ENCODE measurements around the gene SPDYE4.

DNA sequence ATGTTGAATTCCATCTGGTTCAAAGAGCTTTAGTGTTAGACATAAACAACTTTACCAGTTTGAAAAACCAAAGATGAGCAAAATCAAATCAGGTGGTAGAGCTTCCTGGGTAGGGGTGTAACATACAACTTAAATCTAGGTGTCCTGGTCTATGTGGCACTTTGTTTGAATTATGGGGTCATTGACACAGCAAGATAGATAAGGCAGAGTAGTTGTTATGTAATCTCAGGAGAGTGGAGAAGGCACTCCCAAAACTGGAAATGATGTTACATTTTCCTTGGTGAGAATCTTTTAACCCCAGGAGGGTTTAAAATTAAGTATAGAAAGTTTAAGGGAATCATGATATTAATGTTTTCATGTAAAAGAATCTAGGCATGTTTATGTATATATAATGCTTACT, 45.6 kb downstream of the SPDYE4 start:
- TF ChIP-seq, protein P1, sequence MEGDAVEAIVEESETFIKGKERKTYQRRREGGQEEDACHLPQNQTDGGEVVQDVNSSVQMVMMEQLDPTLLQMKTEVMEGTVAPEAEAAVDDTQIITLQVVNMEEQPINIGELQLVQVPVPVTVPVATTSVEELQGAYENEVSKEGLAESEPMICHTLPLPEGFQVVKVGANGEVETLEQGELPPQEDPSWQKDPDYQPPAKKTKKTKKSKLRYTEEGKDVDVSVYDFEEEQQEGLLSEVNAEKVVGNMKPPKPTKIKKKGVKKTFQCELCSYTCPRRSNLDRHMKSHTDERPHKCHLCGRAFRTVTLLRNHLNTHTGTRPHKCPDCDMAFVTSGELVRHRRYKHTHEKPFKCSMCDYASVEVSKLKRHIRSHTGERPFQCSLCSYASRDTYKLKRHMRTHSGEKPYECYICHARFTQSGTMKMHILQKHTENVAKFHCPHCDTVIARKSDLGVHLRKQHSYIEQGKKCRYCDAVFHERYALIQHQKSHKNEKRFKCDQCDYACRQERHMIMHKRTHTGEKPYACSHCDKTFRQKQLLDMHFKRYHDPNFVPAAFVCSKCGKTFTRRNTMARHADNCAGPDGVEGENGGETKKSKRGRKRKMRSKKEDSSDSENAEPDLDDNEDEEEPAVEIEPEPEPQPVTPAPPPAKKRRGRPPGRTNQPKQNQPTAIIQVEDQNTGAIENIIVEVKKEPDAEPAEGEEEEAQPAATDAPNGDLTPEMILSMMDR (conservative IDR thresholded peaks at IDR 0.05; ENCODE audit: low read length), result no peak
- TF ChIP-seq EZH2phosphoT487 (IDR thresholded peaks at IDR 0.05; ENCODE audit: borderline replicate concordance), result no peak
